Fibroblast of skin of right biceps (primary cell): ENCODE data around the gene ENTREP1.

ENCODE experiments used
- DNase-seq: peaks from one replicate; pipeline ENCODE4 v3.0.0-alpha.2; 2013

Gene ENTREP1

DNA sequence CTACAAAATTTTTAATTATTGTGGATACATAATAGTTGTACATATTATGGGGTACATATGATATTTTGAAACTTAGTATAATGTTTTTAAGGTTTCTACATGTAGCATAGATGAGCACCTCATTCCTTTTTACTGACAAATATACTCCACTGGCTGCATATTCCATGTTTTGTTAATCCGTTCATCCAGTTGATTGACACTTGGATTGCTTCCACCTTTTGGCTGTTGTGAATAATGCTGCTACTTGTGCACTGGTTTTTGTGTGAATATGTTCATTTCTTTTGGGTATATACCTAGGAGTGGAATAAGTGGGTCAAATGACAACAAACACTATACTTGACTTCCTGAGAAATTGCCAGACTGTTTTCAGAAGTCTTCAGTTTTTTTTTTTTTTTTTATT lies 2.8 kb upstream of the ENTREP1 start:
- DNase-seq: no peak

DNA sequence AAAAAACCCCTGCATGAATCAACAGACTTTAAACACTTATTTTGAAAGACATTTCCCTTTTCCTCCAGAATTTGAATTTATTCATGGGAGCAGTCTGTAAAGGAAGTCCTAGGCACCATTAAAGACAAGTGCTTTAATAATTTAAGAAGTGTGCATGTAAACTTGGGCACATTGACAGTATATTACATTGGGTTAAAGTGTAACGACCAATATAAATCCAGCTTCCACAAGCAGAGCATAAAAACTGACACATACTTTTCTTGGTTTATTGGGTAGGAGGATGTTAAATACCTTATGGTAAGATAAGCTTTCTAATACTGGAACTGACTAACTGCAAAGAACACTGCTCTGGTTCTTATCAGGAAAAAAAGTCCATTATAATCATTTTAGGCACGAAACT lies 1.2 kb upstream of the ENTREP1 start:
- DNase-seq: no peak

DNA sequence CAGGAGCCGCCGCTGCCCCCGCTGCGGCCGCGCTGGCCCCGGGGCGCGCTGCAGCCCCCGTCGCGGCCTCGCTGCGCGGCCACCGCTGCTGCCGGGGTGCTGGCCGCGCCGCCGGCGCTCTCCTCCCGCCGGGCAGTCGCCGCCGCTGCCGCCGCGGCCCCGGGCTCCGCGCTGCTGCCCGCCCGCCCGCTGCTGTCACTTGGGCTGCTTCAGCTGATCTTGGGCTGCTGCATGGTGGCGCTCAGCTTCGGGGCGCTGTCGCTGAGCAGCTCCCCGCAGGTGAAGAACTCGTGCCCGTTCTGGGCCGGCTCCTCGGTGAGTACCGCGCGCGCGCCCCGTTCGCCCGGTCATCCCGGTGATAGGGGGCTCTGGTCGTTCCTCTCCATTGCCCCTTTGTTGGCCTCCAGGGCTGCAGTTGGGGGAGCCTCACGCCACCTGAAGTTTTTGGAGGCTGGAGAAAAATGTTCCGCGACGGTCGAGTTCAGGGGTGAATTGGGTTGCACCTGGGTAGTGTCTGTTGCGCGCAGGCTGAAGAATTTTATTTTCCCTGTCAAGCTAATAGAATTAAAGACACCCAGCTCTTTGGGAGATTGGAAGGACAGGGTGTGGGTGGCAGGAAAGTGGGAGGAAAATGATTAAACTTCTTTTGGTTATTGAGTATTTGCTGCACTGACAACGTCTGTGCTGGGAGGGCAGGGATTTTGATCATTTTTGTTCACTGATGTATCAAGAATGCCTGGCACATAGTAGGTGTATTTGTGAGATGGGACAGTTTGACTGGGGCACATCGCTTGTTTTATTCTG lies 596 bp downstream of the ENTREP1 start:
- no peak for DNase-seq

DNA sequence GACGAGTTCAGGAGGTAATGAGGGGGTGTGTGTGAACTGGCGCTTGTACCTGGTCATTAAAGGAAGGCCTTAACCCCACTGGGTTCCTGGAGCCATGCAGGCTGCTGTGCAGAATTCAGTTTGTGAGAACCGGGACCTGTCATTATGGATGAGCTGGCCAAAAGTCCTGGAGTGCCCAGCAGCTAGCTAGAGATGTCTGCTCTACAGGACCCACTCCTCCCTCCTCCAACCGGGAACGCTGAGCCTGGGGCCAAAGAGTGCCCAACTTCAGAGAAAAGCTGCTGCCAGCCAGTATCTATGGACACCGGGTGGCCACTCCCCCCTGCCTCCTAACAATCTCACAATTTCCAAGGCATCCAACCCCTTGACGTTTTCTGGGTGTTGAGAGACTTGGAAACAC lies 1.2 kb downstream of the ENTREP1 start:
- DNase-seq: no peak

DNA sequence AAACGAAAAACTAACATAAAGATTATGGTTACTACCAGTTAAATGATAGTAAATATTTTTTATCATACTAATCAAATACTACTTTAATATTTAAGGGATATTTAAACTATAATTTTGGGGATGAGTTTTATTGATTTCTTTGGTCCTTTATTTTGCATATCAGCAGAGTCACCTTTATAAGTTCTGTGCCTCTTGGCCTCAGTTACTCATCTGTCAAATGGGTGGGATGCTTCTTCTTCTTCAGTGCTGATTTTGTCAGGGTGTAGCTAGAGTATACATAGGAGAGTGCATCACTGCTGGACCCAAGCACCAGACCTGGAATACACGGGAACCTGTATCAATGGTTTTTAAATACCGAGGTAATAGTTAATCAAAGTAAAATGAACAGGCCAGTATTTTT lies 5.6 kb downstream of the ENTREP1 start:
- DNase-seq: no peak

DNA sequence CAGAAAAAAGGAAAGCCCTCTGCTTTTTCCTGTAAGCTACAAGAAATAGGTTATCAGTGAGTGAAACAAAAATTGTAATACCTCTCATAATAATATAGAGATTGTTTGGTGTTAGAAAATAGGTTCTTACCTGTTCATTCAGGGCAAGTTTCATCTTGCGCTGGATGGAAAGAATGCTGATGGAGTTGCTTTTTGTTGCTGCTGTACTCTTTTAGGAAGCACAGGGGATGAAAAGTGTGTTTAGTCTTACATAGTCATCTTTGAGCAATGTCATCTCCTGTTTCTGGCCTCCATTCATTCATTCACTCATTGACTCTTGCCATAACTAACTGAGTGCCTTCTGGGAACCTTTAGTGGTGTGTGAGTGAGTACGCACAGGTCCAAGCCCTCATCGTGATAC lies 6.4 kb downstream of the ENTREP1 start:
- DNase-seq: no peak

DNA sequence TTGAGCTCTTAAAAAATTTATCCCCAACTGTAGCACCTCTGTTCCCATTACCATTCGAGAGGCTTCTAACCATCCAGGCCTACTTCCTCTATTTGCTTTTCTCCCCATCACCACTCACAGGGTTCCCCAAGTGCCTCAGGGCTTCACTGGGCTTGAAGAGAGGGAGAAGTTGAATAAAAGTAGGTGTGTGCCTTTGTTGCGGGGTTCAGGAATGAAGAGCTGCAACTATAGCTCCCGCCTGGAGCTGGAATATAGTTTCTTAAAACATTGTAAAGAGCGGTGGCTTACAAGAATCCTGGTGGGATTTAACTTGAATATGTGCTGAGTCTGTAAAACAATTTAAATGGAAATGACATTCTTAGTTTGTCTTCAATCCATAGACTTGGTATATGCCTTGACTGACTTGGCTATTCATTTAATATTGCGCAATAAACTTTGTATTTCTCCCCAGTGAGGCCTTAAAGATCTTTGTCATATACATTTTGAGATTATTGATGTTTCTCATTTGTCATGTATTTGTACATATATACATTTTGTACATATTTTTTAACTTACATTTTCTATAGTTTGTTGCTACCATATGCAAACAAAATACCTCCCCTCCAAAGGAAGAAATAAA lies 7.2 kb downstream of the ENTREP1 start:
- no peak for DNase-seq

DNA sequence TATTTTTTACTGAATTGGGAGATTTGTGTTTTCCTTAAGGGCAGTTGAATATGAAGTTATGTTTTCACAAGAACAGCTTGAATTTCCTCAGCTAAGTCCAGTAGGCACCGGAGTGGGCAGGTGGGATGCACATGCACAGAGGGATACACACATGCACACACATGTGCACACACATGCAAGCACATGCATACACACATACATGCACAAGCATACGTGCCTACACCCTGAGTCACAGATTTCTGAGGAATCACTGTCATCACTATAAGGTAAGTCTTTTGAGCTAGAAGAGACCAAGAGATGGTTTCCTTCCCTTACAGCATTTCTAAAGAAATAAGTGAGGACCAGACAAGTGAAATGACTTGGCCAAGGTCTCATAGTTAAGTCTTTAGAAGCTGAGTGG lies 8.7 kb downstream of the ENTREP1 start:
- no peak for DNase-seq

DNA sequence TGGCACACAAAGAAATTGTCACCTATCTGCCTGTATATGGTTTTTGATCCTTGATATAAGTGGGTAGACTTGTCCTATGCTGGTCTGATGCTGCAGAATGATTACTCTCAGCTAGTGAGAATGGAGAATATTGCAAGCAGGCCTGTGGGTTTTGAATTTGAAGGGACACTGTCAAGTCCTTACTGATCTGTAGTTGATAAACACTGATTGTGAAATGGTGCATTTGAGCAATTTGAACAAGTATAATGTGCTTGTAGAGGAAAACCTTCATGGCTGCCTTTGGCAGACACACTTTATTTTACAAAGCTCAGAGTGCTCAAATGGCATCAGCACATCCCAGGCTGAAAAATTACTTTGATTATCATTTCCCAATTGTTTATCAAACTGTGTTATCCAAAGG lies 9.3 kb downstream of the ENTREP1 start:
- DNase-seq: no peak

DNA sequence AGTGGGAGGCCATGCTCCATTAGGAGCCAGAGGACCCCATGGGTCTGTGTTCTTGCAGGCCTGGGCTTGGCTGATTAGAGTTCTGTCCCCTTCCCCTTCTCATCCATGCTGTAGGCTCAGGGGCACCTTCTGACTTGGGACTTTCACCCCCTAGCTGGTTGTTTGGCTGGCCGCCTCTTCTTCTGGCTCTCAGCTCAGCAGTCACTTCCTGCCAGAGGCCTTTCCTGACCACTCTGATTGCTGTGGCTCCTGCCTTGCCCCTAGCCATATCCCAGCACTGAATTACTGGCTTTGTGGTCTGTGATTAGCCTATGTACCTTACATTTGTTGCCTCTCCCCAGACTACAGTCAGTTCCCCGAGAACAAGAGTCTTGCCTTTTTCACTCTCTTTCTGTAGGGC lies 14.6 kb downstream of the ENTREP1 start:
- DNase-seq: no peak

DNA sequence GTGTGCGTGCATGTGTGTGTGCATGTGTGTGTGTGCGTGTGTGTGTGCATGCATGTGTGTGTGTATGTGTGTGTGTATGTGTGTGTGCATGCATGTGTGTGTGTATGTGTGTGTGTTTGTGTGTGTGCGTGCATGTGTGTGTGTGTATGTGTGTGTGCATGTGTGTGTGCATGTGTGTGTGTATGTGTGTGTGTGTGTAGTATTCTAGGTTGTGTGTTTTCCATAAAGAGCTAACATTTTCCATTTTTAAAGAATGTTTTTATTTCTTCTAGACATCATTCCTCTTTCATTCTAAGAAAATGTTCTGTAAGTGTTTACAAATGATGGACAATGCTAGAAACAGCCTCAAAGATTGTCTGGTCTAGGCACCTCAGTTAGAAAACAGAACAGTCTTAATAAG lies 15.6 kb downstream of the ENTREP1 start:
- DNase-seq: no peak

DNA sequence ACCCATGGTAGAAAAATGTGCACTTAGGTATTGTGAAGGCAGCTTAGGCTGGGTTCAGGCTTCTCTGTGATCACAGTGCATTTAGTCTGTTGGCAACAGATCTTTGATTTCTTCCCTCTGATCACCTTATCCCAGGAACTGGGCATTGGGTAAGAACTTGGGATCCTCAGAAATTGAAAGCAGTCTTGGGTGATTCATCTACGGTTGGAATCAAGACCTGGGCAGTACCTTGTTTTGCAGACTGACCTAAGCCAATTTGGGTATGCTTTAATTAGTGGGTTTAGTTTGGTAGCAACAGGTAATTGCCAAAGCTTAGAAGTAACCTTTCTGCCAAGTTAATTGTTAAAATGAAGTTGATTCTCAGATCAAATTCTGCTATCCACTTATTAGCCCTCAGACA lies 17.8 kb downstream of the ENTREP1 start:
- DNase-seq: no peak

DNA sequence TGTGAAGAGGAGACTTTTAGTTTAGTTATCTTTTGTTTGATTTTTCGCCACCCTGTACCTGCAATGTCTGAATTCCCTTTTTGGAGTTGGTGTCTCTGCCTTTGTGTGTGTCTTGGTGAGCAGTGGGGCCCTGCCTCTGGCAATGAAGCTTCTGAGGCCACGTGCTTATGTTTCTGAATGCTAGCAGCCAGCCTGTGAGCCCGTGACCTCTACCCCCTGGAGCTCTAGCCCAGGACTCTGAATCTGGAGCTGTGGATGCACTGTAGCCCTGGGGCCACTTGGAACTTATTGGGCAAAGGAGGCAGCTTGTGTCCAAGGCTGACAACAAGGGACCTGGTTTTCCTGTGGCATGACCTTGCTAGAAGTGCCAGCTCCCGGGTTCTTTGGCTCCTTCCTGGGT lies 19.4 kb downstream of the ENTREP1 start:
- no peak for DNase-seq

DNA sequence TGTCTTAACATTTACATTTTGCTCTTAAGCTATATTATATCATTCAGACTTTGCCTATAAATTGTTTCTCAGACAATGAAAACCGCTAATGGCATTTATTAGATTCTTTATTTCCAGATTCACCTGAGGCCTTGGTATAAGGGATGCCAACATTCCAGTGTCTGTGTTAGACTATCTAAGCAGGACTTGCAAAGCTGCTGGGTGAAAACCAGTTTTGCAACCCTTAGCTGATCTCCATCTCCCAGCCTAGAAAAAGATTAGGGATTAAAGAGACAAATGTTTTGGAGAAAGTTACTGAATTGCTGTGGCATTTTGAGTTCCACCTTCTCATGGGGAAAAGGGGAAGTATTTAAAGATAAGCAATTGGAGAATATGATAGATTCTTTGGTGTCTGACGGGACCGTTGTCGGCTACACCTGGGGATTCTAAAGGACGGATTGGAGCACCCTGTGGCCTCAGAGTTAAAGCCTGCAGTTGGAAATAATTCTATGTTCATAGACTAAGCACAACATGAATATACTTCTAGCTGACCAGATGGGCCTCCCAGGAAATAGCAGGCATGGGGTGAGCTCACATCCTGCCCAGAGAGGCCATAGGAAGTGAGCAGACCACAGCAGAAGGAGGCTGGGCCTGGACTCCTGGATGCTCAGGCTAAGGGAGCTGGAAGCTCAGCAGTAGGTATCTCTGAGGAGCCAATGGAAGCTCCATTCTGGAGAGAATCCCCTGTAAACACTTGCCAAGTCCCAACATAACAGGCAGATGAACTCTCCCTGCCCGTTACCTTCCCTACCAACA lies 21.8 kb downstream of the ENTREP1 start:
- no peak for DNase-seq

DNA sequence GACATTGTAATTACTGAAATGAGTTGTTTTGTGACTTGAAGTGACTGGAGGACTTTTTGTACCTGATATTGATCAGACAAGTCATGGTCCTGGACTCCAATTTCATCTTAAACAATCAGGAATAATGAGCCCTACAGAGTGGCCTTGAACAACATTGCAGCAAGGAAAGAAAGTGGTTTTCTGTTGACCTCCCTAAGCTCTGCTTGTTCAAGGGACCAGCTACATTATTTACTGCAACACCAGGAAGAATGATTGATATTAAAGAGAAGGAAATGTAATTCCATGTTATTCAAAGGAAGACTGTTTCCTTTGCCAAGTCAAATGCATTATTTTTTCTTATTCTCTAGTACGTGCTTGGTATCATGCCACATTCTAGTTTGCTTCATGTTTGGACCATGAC lies 22.6 kb downstream of the ENTREP1 start:
- no peak for DNase-seq

DNA sequence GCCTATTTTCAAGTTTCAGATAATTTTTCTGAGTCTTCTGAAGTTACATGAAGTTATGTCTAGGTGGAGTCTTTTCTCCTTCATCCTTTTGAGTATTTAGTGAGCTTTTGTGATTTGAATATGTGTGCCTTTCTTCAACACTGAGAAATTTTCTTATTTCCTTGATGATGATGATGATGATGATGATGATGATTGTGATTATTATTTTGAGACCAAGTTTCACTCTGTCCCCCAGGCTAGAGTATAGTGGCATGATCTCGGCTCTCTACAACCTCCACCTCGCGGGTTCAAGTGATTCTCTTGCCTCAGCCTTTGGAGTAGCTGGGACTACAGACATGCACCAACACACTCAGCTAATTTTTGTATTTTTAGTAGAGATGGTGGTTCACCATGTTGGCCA lies 26.2 kb downstream of the ENTREP1 start:
- no peak for DNase-seq

DNA sequence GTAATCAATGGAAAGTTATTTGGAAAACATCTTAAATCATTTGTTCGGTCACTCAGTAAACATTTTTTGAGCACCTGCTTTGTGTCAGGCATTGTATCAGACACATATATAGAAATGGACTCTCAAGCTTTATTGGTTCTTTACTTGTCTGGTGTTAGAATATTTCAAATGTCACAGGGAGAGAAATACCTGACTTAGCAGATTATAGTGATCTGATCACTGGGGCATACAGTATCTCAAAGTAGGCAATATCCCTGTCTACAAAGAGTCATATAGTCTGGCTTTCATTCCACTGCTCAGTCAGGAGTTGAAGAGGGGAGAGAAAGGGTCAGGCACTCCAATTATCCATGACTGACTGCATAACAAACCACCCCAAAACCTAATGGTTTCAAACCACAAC lies 30.2 kb downstream of the ENTREP1 start:
- DNase-seq: no peak

DNA sequence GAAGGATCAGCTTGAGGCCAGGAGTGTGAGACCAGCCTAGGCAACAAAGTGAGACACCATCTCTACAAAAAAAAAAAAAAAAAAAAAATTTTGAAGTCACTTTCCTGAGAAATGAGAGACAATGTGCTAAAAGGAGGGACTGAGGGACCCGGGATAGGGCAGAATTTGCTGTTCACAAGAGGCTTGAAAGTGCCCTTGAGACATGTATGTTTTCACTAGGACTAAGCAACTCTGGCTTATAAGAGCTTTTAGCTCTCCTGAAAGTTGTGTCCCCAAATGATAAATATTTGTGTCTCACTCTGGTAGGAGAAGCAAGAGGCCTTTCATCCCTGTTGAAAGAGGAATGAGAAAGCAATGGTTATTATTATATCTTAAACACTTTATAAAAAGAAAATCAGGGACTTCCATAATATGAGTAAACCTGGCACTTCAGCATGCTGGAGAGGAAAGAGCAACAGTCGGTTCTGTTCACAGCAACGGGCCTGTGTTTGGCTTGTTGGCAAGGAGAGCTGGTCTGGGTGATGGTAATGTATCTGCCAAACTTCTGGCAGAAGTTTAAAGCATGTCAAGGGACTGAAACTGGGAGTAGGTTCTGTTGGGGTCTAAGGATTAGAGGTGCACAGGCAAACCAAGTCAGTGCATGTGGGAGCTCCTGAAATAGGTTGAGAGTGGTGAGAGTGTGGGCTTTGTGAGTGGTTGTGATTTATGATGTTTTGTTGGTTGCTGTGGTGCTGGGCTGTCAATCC lies 32.2 kb downstream of the ENTREP1 start:
- DNase-seq: no peak

DNA sequence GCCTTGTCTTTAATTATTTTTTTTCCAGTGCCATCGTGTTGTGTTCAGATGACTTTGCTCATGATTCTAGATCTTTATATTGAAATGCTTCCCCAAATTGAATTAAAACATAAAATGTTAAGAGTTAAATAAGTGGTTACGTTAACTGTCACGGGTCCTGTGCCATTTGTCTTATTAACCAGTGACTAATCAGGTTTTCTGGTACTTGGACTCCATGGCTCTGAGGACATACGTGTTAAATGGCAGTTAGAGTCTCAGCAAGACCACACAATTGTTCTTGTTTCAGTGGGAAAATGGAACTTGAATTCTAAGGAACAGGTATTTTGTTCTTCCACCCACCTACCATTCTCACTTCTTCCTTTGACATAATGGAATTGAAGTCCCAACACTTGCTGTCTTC lies 32.8 kb downstream of the ENTREP1 start:
- DNase-seq: no peak

DNA sequence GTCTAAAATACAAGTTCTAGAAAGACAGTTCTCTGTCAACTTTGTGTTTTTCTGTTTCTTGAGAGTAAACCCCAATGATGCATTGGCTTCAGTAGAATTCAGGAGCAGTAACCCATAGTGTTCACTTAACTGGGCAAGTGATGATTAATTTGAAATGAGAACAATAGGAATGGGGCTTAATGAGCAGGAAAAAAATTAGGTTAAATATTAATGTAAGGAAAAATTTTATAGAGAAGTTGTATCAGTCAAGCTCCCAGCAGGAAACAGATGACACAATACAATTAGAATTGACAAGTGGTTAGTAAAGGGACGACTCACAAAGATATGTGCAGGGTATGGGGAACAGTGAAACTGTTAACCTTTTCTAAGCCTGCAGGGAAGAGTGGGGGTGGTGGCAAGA lies 38.2 kb downstream of the ENTREP1 start:
- no peak for DNase-seq

DNA sequence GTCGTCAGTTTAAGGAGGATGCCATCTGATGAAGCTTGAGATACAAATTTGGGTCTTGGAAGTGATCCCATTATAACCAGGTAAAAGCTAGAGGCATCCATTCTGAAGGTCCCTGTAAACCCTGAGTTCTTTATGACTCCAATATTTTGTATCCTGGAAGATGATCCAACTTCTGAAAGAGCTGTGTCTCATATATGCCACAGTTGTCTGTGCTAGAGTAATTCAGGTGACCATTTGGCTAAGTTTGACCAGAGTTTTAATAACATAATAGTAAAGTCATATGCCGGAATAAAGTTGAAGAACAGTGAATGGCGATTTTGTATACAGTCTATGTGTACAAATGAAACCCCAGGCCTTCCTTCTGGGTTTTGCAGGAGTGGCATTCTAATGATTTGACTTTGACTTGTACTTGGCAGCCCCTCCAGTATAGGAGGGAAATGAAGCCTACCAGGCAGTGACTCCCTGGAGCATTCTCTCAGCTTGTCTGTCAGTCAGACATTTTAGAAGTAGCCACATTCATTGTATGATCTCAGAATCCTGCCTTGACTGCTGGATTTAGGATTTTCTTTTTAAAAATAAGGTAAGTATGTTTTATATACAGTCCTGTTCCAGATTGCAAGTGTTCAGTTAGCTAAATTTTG lies 39.6 kb downstream of the ENTREP1 start:
- DNase-seq: no peak

DNA sequence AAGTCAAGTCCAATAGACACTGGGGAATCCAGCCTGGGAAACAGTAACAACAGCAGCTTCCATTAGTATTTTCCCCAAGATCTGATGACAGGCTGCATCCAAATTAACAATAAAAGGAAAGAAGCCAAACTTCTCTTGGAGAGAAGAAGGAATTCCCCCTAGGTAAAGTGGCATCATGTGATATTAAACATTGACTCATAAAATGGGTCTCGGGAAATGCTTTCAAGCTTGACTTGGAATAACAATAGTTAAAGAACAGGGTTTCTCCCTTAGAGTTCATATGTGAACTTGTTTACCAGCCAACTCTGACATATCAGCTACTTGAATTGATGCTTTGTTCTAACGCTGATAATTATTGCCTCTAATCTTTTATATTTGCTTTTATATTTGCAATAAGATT lies 45.4 kb downstream of the ENTREP1 start:
- no peak for DNase-seq

DNA sequence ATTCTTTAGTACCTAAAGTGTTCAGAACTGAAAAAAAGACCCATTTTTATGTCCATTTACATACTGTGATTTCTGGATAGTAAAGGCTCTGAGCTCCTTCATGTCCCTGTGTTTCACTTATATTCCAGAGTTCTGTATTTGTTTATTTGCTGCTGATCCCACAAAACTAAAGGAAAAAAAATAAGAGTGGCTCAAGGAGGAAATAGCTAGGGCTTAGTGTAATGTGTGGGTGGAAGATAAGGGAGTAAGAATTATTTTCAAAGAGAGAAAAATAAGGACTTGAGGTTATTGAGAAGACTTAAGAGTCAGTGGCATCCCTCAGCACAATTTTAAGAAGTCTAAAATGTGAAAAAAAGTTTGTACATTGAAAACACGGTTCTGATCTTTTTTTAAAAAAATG lies 46.0 kb downstream of the ENTREP1 start:
- no peak for DNase-seq
